ENCODE results near the gene HNRNPF.
"Not testable (repeated sequence)": the region's sequence is repeated elsewhere in the genome, so short reads cannot be mapped to it uniquely, and the experiment has no call there.

HNRNPF gene

GRCh38 chr10:43421944-43422343 is 13.0 kb upstream of the HNRNPF start:
- not testable (repeated sequence) for DNase-seq (ENCODE audit: extremely low read depth in 1 of 2, low read depth in 1 of 2)

- DNase-seq (ENCODE audit: extremely low read depth in 1 of 2, low read depth in 1 of 2): no peak
Observed at GRCh38 chr10:43421519-43421918, 12.5 kb upstream of the HNRNPF start.

- no peak for DNase-seq (ENCODE audit: extremely low read depth in 1 of 2, low read depth in 1 of 2)
Observed at GRCh38 chr10:43421201-43421507, 12.2 kb upstream of the HNRNPF start.

GRCh38 chr10:43420369-43421200 is 11.6 kb upstream of the HNRNPF start:
- DNase-seq (ENCODE audit: extremely low read depth in 1 of 2, low read depth in 1 of 2): peak; percentile 60 to 70

- DNase-seq (ENCODE audit: extremely low read depth in 1 of 2, low read depth in 1 of 2): no peak
Observed at GRCh38 chr10:43419997-43420368, 11.0 kb upstream of the HNRNPF start.

- no peak for DNase-seq (ENCODE audit: extremely low read depth in 1 of 2, low read depth in 1 of 2)
Observed at GRCh38 chr10:43417950-43418768, 9.2 kb upstream of the HNRNPF start.

- no peak for DNase-seq (ENCODE audit: extremely low read depth in 1 of 2, low read depth in 1 of 2)
Observed at GRCh38 chr10:43415544-43415943, 6.6 kb upstream of the HNRNPF start.

- DNase-seq (ENCODE audit: extremely low read depth in 1 of 2, low read depth in 1 of 2): no peak
Observed at GRCh38 chr10:43411536-43411935, 2.5 kb upstream of the HNRNPF start.

GRCh38 chr10:43410345-43410744 is 1.4 kb upstream of the HNRNPF start:
- no peak for DNase-seq (ENCODE audit: extremely low read depth in 1 of 2, low read depth in 1 of 2)

GRCh38 chr10:43409385-43410109 is 561 bp upstream of the HNRNPF start:
- peak in 1 of 2 donors; percentile 45 for DNase-seq (ENCODE audit: extremely low read depth in 1 of 2, low read depth in 1 of 2)

- DNase-seq (ENCODE audit: extremely low read depth in 1 of 2, low read depth in 1 of 2): no peak
Observed at GRCh38 chr10:43408331-43408709, 666 bp downstream of the HNRNPF start.

- peak in 1 of 2 donors; percentile 70 for DNase-seq (ENCODE audit: extremely low read depth in 1 of 2, low read depth in 1 of 2)
Observed at GRCh38 chr10:43407576-43408330, 1.2 kb downstream of the HNRNPF start.

GRCh38 chr10:43407148-43407575 is 1.8 kb downstream of the HNRNPF start:
- DNase-seq (ENCODE audit: extremely low read depth in 1 of 2, low read depth in 1 of 2): peak in 1 of 2 donors; percentile 32

- no peak for DNase-seq (ENCODE audit: extremely low read depth in 1 of 2, low read depth in 1 of 2)
Observed at GRCh38 chr10:43404704-43405084, 4.3 kb downstream of the HNRNPF start.

- no peak for DNase-seq (ENCODE audit: extremely low read depth in 1 of 2, low read depth in 1 of 2)
Observed at GRCh38 chr10:43403911-43404703, 4.9 kb downstream of the HNRNPF start.

GRCh38 chr10:43402880-43403452 is 6.0 kb downstream of the HNRNPF start:
- DNase-seq (ENCODE audit: extremely low read depth in 1 of 2, low read depth in 1 of 2): no peak

GRCh38 chr10:43402176-43402575 is 6.8 kb downstream of the HNRNPF start:
- no peak for DNase-seq (ENCODE audit: extremely low read depth in 1 of 2, low read depth in 1 of 2)

GRCh38 chr10:43401627-43402026 is 7.4 kb downstream of the HNRNPF start:
- DNase-seq (ENCODE audit: extremely low read depth in 1 of 2, low read depth in 1 of 2): no peak

Data from activated CD8-positive, alpha-beta memory T cell treated with anti-CD3 and anti-CD28 coated beads for 1 hour (primary cell).